ENCODE results near the gene ZC3H12A. TPM values are rescaled to one million over a fixed set of nuclear protein-coding genes. Genes with fewer than 3 reads are reported as not detected.

The ZC3H12A gene
- 4.4 TPM for polyA plus RNA-seq (2013, experiment 1 of 4)
- 2.3 TPM for polyA plus RNA-seq (2013, experiment 2 of 4)
- 3.1 TPM for polyA plus RNA-seq (2013, experiment 3 of 4)
- 2.1 TPM for polyA plus RNA-seq (2013, experiment 4 of 4)

- Histone ChIP-seq H3K27ac (ENCODE audit: insufficient read depth, low read depth, low read length, poor library complexity, severe bottlenecking) (no peak within 1 kb of the TSS), H3K4me3 (ENCODE audit: insufficient read depth, low read depth, low read length) (peak within 1 kb of the TSS; percentile 52), H3K4me1 (ENCODE audit: control insufficient read depth, insufficient read depth, low read length) (peaks cover 29% of the 10 kb centered on the region)
Measured at GRCh38 chr1:37474046-37474696, at the start of gene ZC3H12A. TSS of gene ZC3H12A (plus strand) at chr1:37474580. CDS start at chr1:37475497, 917 bp downstream.

DNA sequence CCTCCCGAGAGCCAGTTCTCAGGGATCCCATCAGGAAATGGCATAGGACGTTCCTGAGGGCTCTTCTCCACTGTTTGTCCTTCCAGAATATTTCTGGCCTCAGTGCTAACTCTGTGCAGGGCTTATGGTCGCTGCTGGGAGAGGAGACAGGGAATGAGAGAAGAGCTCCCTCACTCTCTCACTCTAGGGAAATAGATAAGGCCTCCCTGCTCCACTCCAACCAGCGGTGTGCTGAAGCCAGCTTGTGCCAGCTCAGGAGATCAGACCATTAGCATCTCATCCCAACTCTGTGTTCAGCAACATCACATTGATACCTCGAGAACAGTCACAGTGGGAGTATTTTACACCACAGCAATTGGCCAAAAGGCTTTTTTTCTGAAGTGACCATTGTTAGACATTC is 49.2 kb upstream of the ZC3H12A start:
- H3K36me3 ChIP-seq (ENCODE audit: control insufficient read depth, insufficient read depth, low read length): no peaks in the 10 kb centered on the region
- no peak overlapping the region for H3K27ac ChIP-seq (ENCODE audit: insufficient read depth, low read depth, low read length, poor library complexity, severe bottlenecking)
- no peak overlapping the region for H3K4me3 ChIP-seq (ENCODE audit: insufficient read depth, low read depth, low read length)
- H3K27me3 ChIP-seq (ENCODE audit: control insufficient read depth, insufficient read depth, low read length, poor library complexity, severe bottlenecking): no peaks in the 10 kb centered on the region
- H3K4me1 ChIP-seq (ENCODE audit: control insufficient read depth, insufficient read depth, low read length): no peaks in the 10 kb centered on the region
- WGBS, 2 experiments: 76 to 85% methylated on average over 5 of the region's 5 CpGs
- no peaks in the 10 kb centered on the region for H3K9me3 ChIP-seq (ENCODE audit: control insufficient read depth, low read length)

More at GRCh38 chr1:37474046-37474696, at the start of gene ZC3H12A:
- Histone ChIP-seq H3K27me3 (ENCODE audit: control insufficient read depth, insufficient read depth, low read length, poor library complexity, severe bottlenecking) (peaks cover 38% of the 10 kb centered on the region), H3K36me3 (ENCODE audit: control insufficient read depth, insufficient read depth, low read length) (no peaks in the 10 kb centered on the region), H3K9me3 (ENCODE audit: control insufficient read depth, low read length) (no peaks in the 10 kb centered on the region)
- 1% methylated on average over 78 of the region's 78 CpGs for WGBS, 2 experiments

DNA sequence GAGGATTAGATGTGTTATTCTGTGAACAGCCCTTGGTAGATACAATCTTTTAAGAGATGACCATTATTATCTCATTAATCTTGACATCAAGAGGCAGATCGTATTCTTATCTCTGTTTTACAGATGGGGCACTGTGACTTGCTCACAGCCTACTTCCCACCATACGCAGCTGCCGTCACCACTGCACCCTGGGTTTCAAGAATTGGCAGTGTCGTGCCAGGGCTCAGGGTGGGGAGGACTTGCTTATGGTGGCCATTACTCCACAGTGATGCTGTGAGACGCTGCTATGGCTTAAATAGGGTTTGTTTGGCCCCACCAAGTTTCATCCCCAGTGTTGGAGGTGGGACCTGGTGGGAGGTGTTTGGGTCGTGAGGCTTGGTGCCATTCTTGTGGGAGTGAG is 45.4 kb upstream of the ZC3H12A start:
- Histone ChIP-seq H3K27ac (ENCODE audit: insufficient read depth, low read depth, low read length, poor library complexity, severe bottlenecking) (no peak overlapping the region), H3K9me3 (ENCODE audit: control insufficient read depth, low read length) (no peaks in the 10 kb centered on the region), H3K27me3 (ENCODE audit: control insufficient read depth, insufficient read depth, low read length, poor library complexity, severe bottlenecking) (no peaks in the 10 kb centered on the region), H3K4me3 (ENCODE audit: insufficient read depth, low read depth, low read length) (no peak overlapping the region), H3K4me1 (ENCODE audit: control insufficient read depth, insufficient read depth, low read length) (no peaks in the 10 kb centered on the region), H3K36me3 (ENCODE audit: control insufficient read depth, insufficient read depth, low read length) (no peaks in the 10 kb centered on the region)
- WGBS, 2 experiments: 86 to 92% methylated on average over 6 of the region's 6 CpGs

DNA sequence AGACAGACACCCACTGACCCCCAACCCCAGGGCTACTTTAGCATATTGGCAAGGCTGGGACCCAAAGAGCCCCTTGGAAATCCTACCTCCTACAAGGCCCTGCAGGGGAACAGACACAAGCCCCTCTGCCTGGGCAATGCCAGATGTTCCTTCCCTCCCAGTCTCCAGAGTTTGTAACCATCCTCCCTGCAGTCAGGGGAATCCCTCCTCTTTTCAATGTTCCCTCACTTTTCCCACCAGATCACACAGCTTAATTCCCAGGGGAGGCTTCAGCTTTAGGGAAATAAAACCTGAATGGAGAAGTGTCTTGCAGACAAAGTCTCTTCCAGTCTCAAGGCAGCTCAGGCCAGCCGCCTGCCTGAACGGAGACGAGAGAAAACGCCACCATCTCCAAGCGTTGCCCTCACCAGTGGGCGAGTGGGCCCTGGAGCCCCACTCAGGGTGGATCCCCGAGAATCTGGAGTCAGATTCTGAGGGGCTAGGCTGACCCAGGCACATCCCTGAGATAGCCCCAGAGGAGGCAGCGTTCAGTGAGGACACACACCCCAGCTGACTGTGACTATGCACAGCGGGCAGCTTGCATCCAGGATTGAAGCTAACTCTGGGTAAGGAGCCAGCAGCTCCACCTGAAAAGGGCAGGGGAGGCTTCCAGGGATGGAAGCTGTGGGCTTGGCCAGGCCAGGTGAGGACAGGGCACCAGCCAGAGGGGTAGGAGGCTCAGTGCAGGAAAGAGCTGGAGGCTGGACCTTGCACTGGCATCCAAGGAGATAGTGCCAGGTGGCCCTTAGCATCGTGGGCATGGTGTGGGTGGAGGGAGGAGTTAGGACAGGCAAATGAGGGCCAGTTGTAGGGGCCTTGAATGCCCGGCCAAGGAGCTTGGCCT is 44.0 kb upstream of the ZC3H12A start:
- Histone ChIP-seq H3K27ac (ENCODE audit: insufficient read depth, low read depth, low read length, poor library complexity, severe bottlenecking) (no peak overlapping the region), H3K36me3 (ENCODE audit: control insufficient read depth, insufficient read depth, low read length) (no peaks in the 10 kb centered on the region), H3K4me1 (ENCODE audit: control insufficient read depth, insufficient read depth, low read length) (no peaks in the 10 kb centered on the region), H3K27me3 (ENCODE audit: control insufficient read depth, insufficient read depth, low read length, poor library complexity, severe bottlenecking) (no peaks in the 10 kb centered on the region), H3K4me3 (ENCODE audit: insufficient read depth, low read depth, low read length) (no peak overlapping the region), H3K9me3 (ENCODE audit: control insufficient read depth, low read length) (no peaks in the 10 kb centered on the region)
- 76 to 78% methylated on average over 11 of the region's 11 CpGs for WGBS, 2 experiments

DNA sequence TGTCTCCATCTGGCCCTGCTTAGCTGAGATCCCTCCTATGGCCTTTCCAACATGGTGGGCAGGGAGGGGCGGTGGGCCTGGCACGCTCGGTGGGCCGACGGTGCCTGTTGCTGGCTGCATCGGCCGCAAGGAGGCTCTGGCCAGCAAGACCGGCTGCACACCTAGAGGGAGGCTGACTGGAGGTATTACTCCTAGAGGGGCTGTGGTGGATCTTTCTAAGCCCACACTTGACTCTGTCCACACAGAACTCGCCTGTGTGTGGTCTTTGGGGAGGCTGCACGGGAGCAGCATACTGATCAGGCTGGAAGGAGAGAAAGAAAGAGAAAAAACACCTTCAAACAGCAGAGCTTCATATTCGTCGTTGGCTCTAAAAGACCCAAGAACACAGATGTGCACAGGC is 41.7 kb upstream of the ZC3H12A start:
- Histone ChIP-seq H3K36me3 (ENCODE audit: control insufficient read depth, insufficient read depth, low read length) (no peaks in the 10 kb centered on the region), H3K27me3 (ENCODE audit: control insufficient read depth, insufficient read depth, low read length, poor library complexity, severe bottlenecking) (no peaks in the 10 kb centered on the region), H3K4me3 (ENCODE audit: insufficient read depth, low read depth, low read length) (no peak overlapping the region), H3K9me3 (ENCODE audit: control insufficient read depth, low read length) (no peaks in the 10 kb centered on the region), H3K4me1 (ENCODE audit: control insufficient read depth, insufficient read depth, low read length) (no peaks in the 10 kb centered on the region), H3K27ac (ENCODE audit: insufficient read depth, low read depth, low read length, poor library complexity, severe bottlenecking) (no peak overlapping the region)
- WGBS, 2 experiments: 91% methylated on average over 11 to 12 of the region's 12 CpGs

DNA sequence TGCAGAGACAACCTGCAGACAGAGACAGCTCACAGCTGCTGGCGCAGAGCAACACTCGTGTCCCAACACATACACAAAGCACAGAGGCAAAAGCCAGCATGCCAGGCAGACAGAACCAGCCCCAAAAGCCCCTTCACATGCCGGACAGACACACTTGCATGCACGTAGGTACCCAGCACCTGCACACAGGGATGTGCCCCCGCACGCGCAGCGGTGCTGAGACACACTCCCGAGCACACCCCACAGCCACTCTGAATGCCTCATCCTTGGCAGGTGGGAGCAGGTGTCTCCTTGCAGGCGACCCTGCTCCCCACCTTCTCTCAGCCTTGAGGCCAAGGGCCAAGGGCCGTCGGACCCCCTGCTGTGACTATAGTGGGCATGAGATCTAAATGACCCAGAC is 41.2 kb upstream of the ZC3H12A start:
- no peaks in the 10 kb centered on the region for H3K9me3 ChIP-seq (ENCODE audit: control insufficient read depth, low read length)
- 87 to 90% methylated on average over 12 of the region's 12 CpGs for WGBS, 2 experiments
- no peaks in the 10 kb centered on the region for H3K27me3 ChIP-seq (ENCODE audit: control insufficient read depth, insufficient read depth, low read length, poor library complexity, severe bottlenecking)
- no peak overlapping the region for H3K4me3 ChIP-seq (ENCODE audit: insufficient read depth, low read depth, low read length)
- H3K36me3 ChIP-seq (ENCODE audit: control insufficient read depth, insufficient read depth, low read length): no peaks in the 10 kb centered on the region
- H3K4me1 ChIP-seq (ENCODE audit: control insufficient read depth, insufficient read depth, low read length): no peaks in the 10 kb centered on the region
- no peak overlapping the region for H3K27ac ChIP-seq (ENCODE audit: insufficient read depth, low read depth, low read length, poor library complexity, severe bottlenecking)

- H3K9me3 ChIP-seq (ENCODE audit: control insufficient read depth, low read length): no peaks in the 10 kb centered on the region
- H3K4me1 ChIP-seq (ENCODE audit: control insufficient read depth, insufficient read depth, low read length): peaks cover 7% of the 10 kb centered on the region
- no peaks in the 10 kb centered on the region for H3K27me3 ChIP-seq (ENCODE audit: control insufficient read depth, insufficient read depth, low read length, poor library complexity, severe bottlenecking)
- no peak overlapping the region for H3K4me3 ChIP-seq (ENCODE audit: insufficient read depth, low read depth, low read length)
- WGBS, 2 experiments: 37% methylated on average over 15 of the region's 16 CpGs
- no peak overlapping the region for H3K27ac ChIP-seq (ENCODE audit: insufficient read depth, low read depth, low read length, poor library complexity, severe bottlenecking)
- H3K36me3 ChIP-seq (ENCODE audit: control insufficient read depth, insufficient read depth, low read length): no peaks in the 10 kb centered on the region
Measured at GRCh38 chr1:37434292-37435225, 39.8 kb upstream of the ZC3H12A start.

DNA sequence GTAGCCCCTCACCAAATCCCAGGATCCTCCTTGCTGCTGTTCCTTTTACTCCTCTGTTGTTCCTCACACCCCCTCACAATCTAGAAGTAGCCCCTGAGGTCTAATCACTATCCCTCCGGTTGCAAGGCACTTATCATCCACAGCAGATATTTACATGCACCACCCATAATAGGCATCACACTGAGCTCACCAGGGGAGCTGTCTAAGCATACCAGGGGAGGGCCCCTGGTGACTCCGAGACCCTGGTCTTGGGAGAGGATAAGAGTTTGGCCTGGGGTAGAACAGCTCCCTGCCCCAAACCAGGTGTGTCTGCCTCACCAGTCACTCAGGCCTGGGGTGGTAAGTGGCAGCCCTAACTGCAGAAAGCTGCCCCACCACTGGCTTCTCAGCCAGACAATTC is 37.3 kb upstream of the ZC3H12A start:
- Histone ChIP-seq H3K36me3 (ENCODE audit: control insufficient read depth, insufficient read depth, low read length) (no peaks in the 10 kb centered on the region), H3K27ac (ENCODE audit: insufficient read depth, low read depth, low read length, poor library complexity, severe bottlenecking) (no peak overlapping the region)
- 80 to 81% methylated on average over 2 of the region's 2 CpGs for WGBS, 2 experiments

DNA sequence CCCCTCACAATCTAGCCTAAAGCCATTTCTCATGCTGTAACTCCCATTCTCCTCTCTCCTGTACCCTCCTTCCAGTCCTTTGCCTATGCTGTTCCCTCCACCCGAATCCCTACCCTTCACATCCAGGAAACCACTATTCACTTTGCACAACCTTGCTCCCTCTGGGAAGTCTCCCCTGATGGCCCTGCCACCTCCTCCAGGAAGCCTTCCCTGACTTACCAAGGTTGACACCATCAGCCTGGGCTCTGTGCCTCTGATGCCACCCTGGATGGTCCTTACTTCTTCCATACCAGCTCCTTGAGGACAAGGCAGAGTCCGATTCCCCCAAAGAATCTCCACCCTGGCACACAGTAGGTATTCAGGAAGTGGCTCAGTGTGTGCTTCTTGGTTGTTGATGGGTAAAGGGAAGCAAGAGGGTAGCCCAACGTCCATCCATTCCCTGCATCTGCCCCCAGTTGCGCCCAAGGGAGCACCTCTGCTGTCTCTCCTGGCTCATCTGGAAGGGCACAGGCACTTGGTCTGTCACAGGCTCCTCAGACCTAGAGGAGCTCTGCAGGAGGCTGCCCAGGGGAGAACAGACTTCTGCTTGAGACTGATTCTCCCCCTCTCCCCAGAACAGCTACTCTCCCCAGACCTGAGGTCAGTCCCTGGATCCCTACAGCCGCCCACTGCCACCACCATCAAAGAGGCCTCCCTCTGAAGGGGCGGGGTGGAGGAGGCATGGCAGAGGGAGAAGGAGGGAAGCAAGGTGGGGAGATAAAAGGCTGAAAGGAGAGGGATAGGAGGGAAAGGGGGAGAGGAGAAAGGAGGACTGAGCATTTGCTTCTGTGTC is 36.1 kb upstream of the ZC3H12A start:
- H3K9me3 ChIP-seq (ENCODE audit: control insufficient read depth, low read length): no peaks in the 10 kb centered on the region
- H3K4me1 ChIP-seq (ENCODE audit: control insufficient read depth, insufficient read depth, low read length): peaks cover 7% of the 10 kb centered on the region
- peaks cover 5% of the 10 kb centered on the region for H3K27me3 ChIP-seq (ENCODE audit: control insufficient read depth, insufficient read depth, low read length, poor library complexity, severe bottlenecking)
- WGBS, 2 experiments: 64 to 73% methylated on average over 6 of the region's 6 CpGs
- H3K27ac ChIP-seq (ENCODE audit: insufficient read depth, low read depth, low read length, poor library complexity, severe bottlenecking): no peak overlapping the region
- no peaks in the 10 kb centered on the region for H3K36me3 ChIP-seq (ENCODE audit: control insufficient read depth, insufficient read depth, low read length)
- no peak overlapping the region for H3K4me3 ChIP-seq (ENCODE audit: insufficient read depth, low read depth, low read length)

More for the DNA sequence above, 37.3 kb upstream of the ZC3H12A start:
- Histone ChIP-seq H3K4me1 (ENCODE audit: control insufficient read depth, insufficient read depth, low read length) (peaks cover 7% of the 10 kb centered on the region), H3K27me3 (ENCODE audit: control insufficient read depth, insufficient read depth, low read length, poor library complexity, severe bottlenecking) (no peaks in the 10 kb centered on the region), H3K9me3 (ENCODE audit: control insufficient read depth, low read length) (no peaks in the 10 kb centered on the region), H3K4me3 (ENCODE audit: insufficient read depth, low read depth, low read length) (no peak overlapping the region)
